Measurements from ENCODE around the gene CYLC2. TPM values are rescaled to one million over a fixed set of nuclear protein-coding genes. Genes with fewer than 3 reads are reported as not detected.

CYLC2 gene
- total RNA-seq, 1 donor from 2014 or later, result not detected

- Histone ChIP-seq H3K9me3 (no peaks in the 10 kb centered on the region), H3K4me3 (no peak overlapping the region), H3K27ac (no peak overlapping the region), H3K4me1 (no peaks in the 10 kb centered on the region), H3K36me3 (no peaks in the 10 kb centered on the region), H3K27me3 (ENCODE audit: low read depth) (no peaks in the 10 kb centered on the region)
- no peak for TF ChIP-seq CTCF (IDR thresholded peaks at IDR 0.05)
- no peak for ATAC-seq
- intact Hi-C loops (cut with DNase I), result no loop called here
- no peak for DNase-seq
Measured at GRCh38 chr9:103014242-103014641, 19.1 kb downstream of the CYLC2 start.

GRCh38 chr9:103025796-103026195 lies 30.7 kb downstream of the CYLC2 start:
- Histone ChIP-seq H3K27ac (no peak overlapping the region), H3K4me3 (no peak overlapping the region), H3K36me3 (no peaks in the 10 kb centered on the region), H3K9me3 (no peaks in the 10 kb centered on the region), H3K4me1 (no peaks in the 10 kb centered on the region), H3K27me3 (ENCODE audit: low read depth) (no peaks in the 10 kb centered on the region)
- no peak for TF ChIP-seq CTCF (IDR thresholded peaks at IDR 0.05)
- DNase-seq (no peak), ATAC-seq (no peak)
- intact Hi-C loops (cut with DNase I), result no loop called here

GRCh38 chr9:103037508-103038477 lies 42.7 kb downstream of the CYLC2 start:
- Histone ChIP-seq H3K9me3 (no peaks in the 10 kb centered on the region), H3K36me3 (no peaks in the 10 kb centered on the region), H3K4me3 (no peak overlapping the region), H3K27ac (no peak overlapping the region), H3K4me1 (no peaks in the 10 kb centered on the region), H3K27me3 (ENCODE audit: low read depth) (no peaks in the 10 kb centered on the region)
- DNase-seq (no peak), ATAC-seq (no peak)
- no peak for TF ChIP-seq CTCF (IDR thresholded peaks at IDR 0.05)
- intact Hi-C loops (cut with DNase I), result no loop called here

GRCh38 chr9:103041961-103042360 lies 46.8 kb downstream of the CYLC2 start:
- intact Hi-C loops (cut with DNase I), result no loop called here
- Histone ChIP-seq H3K27ac (no peak overlapping the region), H3K36me3 (no peaks in the 10 kb centered on the region), H3K9me3 (no peaks in the 10 kb centered on the region), H3K4me3 (no peak overlapping the region), H3K4me1 (no peaks in the 10 kb centered on the region), H3K27me3 (ENCODE audit: low read depth) (no peaks in the 10 kb centered on the region)
- ATAC-seq (no peak), DNase-seq (no peak)
- TF ChIP-seq CTCF (IDR thresholded peaks at IDR 0.05), result no peak

All from lower lobe of right lung (tissue), 2 donors.